Measurements from ENCODE around the gene SFTA2. TPM values are rescaled to one million over a fixed set of nuclear protein-coding genes. Genes with fewer than 3 reads are reported as not detected.

SFTA2 gene
- total RNA-seq, 1 experiment from 2014 or later, result not detected

DNA sequence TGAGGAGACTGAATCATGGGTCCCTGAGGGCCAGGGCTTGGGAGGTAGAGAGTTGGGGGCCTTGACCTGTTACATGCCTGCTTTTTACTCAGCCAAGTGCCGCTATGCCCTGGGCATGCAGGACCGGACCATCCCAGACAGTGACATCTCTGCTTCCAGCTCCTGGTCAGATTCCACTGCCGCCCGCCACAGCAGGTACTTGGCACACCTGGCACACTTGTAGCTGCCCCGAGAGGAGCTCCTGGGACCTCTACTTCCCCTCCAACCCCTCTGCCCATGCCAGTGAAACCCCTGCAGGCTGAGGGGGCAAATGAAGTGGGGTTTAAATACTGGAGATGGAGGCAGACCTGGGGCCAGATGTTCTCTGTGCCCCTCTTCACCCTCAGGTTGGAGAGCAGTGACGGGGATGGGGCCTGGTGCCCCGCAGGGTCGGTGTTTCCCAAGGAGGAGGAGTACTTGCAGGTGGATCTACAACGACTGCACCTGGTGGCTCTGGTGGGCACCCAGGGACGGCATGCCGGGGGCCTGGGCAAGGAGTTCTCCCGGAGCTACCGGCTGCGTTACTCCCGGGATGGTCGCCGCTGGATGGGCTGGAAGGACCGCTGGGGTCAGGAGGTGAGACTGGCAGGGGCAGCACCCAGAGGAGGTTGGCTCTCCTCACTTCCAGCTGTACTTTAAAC lies 43.0 kb downstream of the SFTA2 start:
- Histone ChIP-seq H3K4me1 (ENCODE audit: insufficient read depth, low read length) (peaks cover 4% of the 10 kb centered on the region; the same call in 1 of the 2 replicates), H3K79me1 (ENCODE audit: insufficient read depth, low read depth, low read length, poor library complexity, severe bottlenecking) (peaks cover 7% of the 10 kb centered on the region), H2BK15ac (ENCODE audit: low read depth, low read length) (no peak overlapping the region), H2BK5ac (ENCODE audit: insufficient read length, low read length) (no peak overlapping the region), H3T11ph (ENCODE audit: low read length) (no peak overlapping the region), H3K27ac (ENCODE audit: insufficient read length, low read depth, low read length) (no peak overlapping the region), H4K5ac (ENCODE audit: insufficient read length, low read depth, low read length) (no peak overlapping the region), H2BK12ac (ENCODE audit: insufficient read length, low read depth, low read length) (no peak overlapping the region), H3K9ac (ENCODE audit: extremely low read depth, insufficient read length, low read length) (no peak overlapping the region), H3K14ac (ENCODE audit: insufficient read depth, low read length) (no peak overlapping the region), H3K18ac (ENCODE audit: insufficient read length, low read depth, low read length) (no peak overlapping the region), H4K20me1 (ENCODE audit: control insufficient read depth, insufficient read depth, insufficient read length) (no peaks in the 10 kb centered on the region), H4K8ac (replicated peaks; ENCODE audit: insufficient read length, low read depth, low read length) (no peak overlapping the region), H3K4ac (ENCODE audit: low read depth, low read length) (no peak overlapping the region), H4K91ac (ENCODE audit: insufficient read length, low read depth, low read length) (no peak overlapping the region), H3K79me2 (ENCODE audit: insufficient read depth, low read length) (peaks cover 16% of the 10 kb centered on the region; the same call in 1 of the 2 replicates), H3K4me2 (ENCODE audit: insufficient read depth, insufficient read length, low read length) (no peak overlapping the region), H3K27me3 (ENCODE audit: insufficient read depth, low read length) (no peaks in the 10 kb centered on the region), H2BK20ac (ENCODE audit: low read depth, low read length, poor library complexity, severe bottlenecking) (no peak overlapping the region), H3K23me2 (ENCODE audit: insufficient read length, low read depth, low read length, poor library complexity, severe bottlenecking) (peaks cover 9% of the 10 kb centered on the region), H2AK5ac (ENCODE audit: insufficient read length, low read length) (no peak overlapping the region), H3K56ac (ENCODE audit: insufficient read length, low read depth, low read length) (no peak overlapping the region), H3K23ac (ENCODE audit: insufficient read length, low read depth, low read length) (no peak overlapping the region), H2BK120ac (ENCODE audit: low read depth, low read length, poor library complexity, severe bottlenecking) (no peak overlapping the region), H2AFZ (ENCODE audit: low read length) (no peak overlapping the region), H3K9me3 (ENCODE audit: control insufficient read depth, low read depth, low read length) (no peaks in the 10 kb centered on the region)
- DNase-seq, result peak; percentile 16
- TF ChIP-seq, protein P1, sequence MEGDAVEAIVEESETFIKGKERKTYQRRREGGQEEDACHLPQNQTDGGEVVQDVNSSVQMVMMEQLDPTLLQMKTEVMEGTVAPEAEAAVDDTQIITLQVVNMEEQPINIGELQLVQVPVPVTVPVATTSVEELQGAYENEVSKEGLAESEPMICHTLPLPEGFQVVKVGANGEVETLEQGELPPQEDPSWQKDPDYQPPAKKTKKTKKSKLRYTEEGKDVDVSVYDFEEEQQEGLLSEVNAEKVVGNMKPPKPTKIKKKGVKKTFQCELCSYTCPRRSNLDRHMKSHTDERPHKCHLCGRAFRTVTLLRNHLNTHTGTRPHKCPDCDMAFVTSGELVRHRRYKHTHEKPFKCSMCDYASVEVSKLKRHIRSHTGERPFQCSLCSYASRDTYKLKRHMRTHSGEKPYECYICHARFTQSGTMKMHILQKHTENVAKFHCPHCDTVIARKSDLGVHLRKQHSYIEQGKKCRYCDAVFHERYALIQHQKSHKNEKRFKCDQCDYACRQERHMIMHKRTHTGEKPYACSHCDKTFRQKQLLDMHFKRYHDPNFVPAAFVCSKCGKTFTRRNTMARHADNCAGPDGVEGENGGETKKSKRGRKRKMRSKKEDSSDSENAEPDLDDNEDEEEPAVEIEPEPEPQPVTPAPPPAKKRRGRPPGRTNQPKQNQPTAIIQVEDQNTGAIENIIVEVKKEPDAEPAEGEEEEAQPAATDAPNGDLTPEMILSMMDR (conservative IDR thresholded peaks at IDR 0.05), result no peak
- H3K4me1 Mint-ChIP-seq, result peaks cover 51 to 55% of the 10 kb centered on the region in 2 experiments
- H3K27me3 Mint-ChIP-seq (ENCODE audit: low read depth), result no peaks in the 10 kb centered on the region; the same call in 1 of the 2 replicates
- H3K4me3 Mint-ChIP-seq, result 0 out of 5 replicates have a peak overlapping the region, but pooled peaks of 1 of the 2 experiments have one; percentile 27
- peak overlapping the region in 1 of 3 experiments; percentile 81; a peak in 1 of 7 replicates for H3K27ac Mint-ChIP-seq
- WGBS (ENCODE audit: extremely low coverage, insufficient read length, low lambda C conversion rate), result no CpG with 5 or more reads among the region's 18 CpGs
- H3K36me3 Mint-ChIP-seq (ENCODE audit: insufficient read depth in 1 of 3, low read depth in 3 of 3), result peaks cover 26 to 64% (median 60%) of the 10 kb centered on the region in 3 experiments; a peak in 6 of 7 replicates
- H3K9me3 Mint-ChIP-seq, result no peaks in the 10 kb centered on the region

All from H9 (cell line).